HUES64 (cell line): ENCODE results near the gene ITPR3.
"Not testable (repeated sequence)": the region's sequence is repeated elsewhere in the genome, so short reads cannot be mapped to it uniquely, and the experiment has no call there.

Experiments
- H3K27ac ChIP-seq: 2 replicates; pipeline ENCODE4 v1.7.0; 2013; ENCODE audit warnings: low read depth, low read length, inconsistent platforms
- H3K27me3 ChIP-seq: 2 replicates; pipeline ENCODE4 v1.6.1; 2013; ENCODE audit warnings: mild to moderate bottlenecking, low read length; ENCODE audit not compliant: insufficient read depth
- H3K36me3 ChIP-seq: 2 replicates; pipeline ENCODE4 v1.6.1; 2013; ENCODE audit warnings: mild to moderate bottlenecking, low read length; ENCODE audit not compliant: insufficient read depth
- H3K4me1 ChIP-seq: 2 replicates; pipeline ENCODE4 v1.6.1; 2013; ENCODE audit warnings: mild to moderate bottlenecking, low read length, moderate library complexity; ENCODE audit not compliant: insufficient read depth
- H3K4me3 ChIP-seq: 2 replicates; pipeline ENCODE4 v1.5.1; 2013; ENCODE audit warnings: mild to moderate bottlenecking, low read length, moderate library complexity
- H3K9ac ChIP-seq: 2 replicates; pipeline ENCODE4 v1.6.1; 2013; ENCODE audit warnings: mild to moderate bottlenecking, low read depth, low read length
- H3K9me3 ChIP-seq: 2 replicates; pipeline ENCODE4 v1.6.1; 2013; ENCODE audit warnings: low read depth, low read length; ENCODE audit not compliant: insufficient read depth
- WGBS: fragments of 150-250, 120-280 bp; methylation state at CpG from one replicate; pipeline ENCODE4 v1.1.7; 2013; ENCODE audit warnings: missing lambda C conversion rate; 5-methylcytosine and 5-hydroxymethylcytosine counted together

Gene ITPR3

DNA sequence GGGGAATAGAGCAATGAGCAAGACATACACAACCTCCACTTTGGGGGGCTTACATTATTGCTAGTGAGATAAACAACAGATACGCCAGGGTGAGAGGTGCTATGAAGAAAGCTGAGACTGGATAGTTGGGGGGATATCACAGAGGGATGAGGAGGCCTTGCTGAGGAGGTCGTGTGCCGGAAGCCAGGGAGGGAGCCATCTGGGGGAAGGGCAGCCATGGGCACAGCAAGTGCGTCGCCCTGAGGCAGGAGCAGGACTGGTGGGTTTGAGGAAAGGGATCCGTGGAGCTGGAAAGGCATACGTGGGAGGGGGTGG, 28.9 kb upstream of the ITPR3 start:
- no peak overlapping the region for H3K4me3 ChIP-seq
- no peak overlapping the region for H3K9ac ChIP-seq
- H3K9me3 ChIP-seq: no peaks in the 10 kb centered on the region
- WGBS: 74% methylated on average over 7 of the region's 7 CpGs
- no peak overlapping the region for H3K27ac ChIP-seq
- H3K27me3 ChIP-seq: peaks cover 4% of the 10 kb centered on the region; the same call in 1 of the 2 replicates
- peaks cover 25% of the 10 kb centered on the region for H3K4me1 ChIP-seq
- no peaks in the 10 kb centered on the region for H3K36me3 ChIP-seq

- Histone ChIP-seq H3K27me3 (peaks cover 4% of the 10 kb centered on the region; the same call in 1 of the 2 replicates), H3K4me3 (peak overlapping the region; percentile 43), H3K4me1 (peaks cover 25% of the 10 kb centered on the region), H3K9me3 (no peaks in the 10 kb centered on the region), H3K9ac (no peak overlapping the region), H3K27ac (no peak overlapping the region), H3K36me3 (no peaks in the 10 kb centered on the region)
- whole genome bisulfite sequencing: 17% methylated on average over 57 of the region's 57 CpGs
Observed at GRCh38 chr6:33592595-33593413, 28.3 kb upstream of the ITPR3 start.

GRCh38 chr6:33593414-33593727, 27.8 kb upstream of the ITPR3 start:
- Histone ChIP-seq H3K9me3 (no peaks in the 10 kb centered on the region), H3K4me3 (peak overlapping the region; percentile 43), H3K4me1 (peaks cover 25% of the 10 kb centered on the region), H3K27ac (no peak overlapping the region), H3K36me3 (no peaks in the 10 kb centered on the region), H3K27me3 (peaks cover 4% of the 10 kb centered on the region; the same call in 1 of the 2 replicates), H3K9ac (no peak overlapping the region)
- 34% methylated on average over 4 of the region's 4 CpGs for WGBS

GRCh38 chr6:33595001-33595846, 25.9 kb upstream of the ITPR3 start:
- H3K9me3 ChIP-seq: no peaks in the 10 kb centered on the region
- no peak overlapping the region for H3K9ac ChIP-seq
- peaks cover 4% of the 10 kb centered on the region; the same call in 1 of the 2 replicates for H3K27me3 ChIP-seq
- peaks cover 19% of the 10 kb centered on the region for H3K4me1 ChIP-seq
- H3K27ac ChIP-seq: no peak overlapping the region
- no peaks in the 10 kb centered on the region for H3K36me3 ChIP-seq
- 87% methylated on average over 18 of the region's 18 CpGs for WGBS
- H3K4me3 ChIP-seq: no peak overlapping the region

GRCh38 chr6:33596894-33597293, 24.2 kb upstream of the ITPR3 start:
- WGBS: 89% methylated on average over 5 of the region's 5 CpGs
- not testable (repeated sequence) for H3K4me3 ChIP-seq, H3K27ac ChIP-seq, H3K9me3 ChIP-seq, H3K9ac ChIP-seq, H3K4me1 ChIP-seq, H3K27me3 ChIP-seq, H3K36me3 ChIP-seq

GRCh38 chr6:33597551-33598322, 23.4 kb upstream of the ITPR3 start:
- Histone ChIP-seq H3K4me3 (no peak overlapping the region), H3K27ac (no peak overlapping the region), H3K4me1 (peaks cover 9% of the 10 kb centered on the region), H3K9ac (no peak overlapping the region), H3K9me3 (no peaks in the 10 kb centered on the region), H3K27me3 (peaks cover 4% of the 10 kb centered on the region; the same call in 1 of the 2 replicates), H3K36me3 (no peaks in the 10 kb centered on the region)
- 89% methylated on average over 4 of the region's 4 CpGs for WGBS

DNA sequence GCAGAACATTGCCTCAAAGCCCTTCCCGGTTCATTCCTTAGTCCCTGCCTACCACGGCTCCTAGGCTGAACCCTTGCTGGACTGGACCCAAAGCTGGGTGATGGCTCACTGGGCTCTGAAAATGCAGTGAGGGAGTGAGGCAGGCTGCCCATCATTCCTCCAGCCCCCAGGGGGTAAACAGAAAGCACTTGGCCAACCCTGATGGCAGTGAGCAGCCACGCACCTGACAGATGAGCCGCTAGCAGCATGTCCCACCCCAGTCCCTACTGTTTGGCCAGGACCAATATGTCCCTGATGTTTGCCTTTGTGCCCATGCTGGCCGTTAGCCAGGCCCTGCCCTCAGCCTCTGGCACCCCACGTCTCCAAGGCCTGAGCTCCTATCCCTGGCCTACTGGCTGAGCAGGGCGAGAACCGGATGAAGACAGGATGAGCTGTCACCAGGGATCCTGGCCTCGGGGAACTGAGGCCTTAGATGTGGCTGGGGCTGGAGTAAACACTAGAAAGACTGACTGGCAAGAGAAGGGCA, 21.6 kb upstream of the ITPR3 start:
- Histone ChIP-seq H3K9ac (no peak overlapping the region), H3K9me3 (no peaks in the 10 kb centered on the region), H3K27ac (no peak overlapping the region), H3K36me3 (no peaks in the 10 kb centered on the region), H3K27me3 (no peaks in the 10 kb centered on the region), H3K4me3 (no peak overlapping the region), H3K4me1 (peaks cover 5% of the 10 kb centered on the region; the same call in 1 of the 2 replicates)
- WGBS: 80% methylated on average over 9 of the region's 9 CpGs

GRCh38 chr6:33600761-33601160, 20.4 kb upstream of the ITPR3 start:
- no peaks in the 10 kb centered on the region for H3K4me1 ChIP-seq
- no peak overlapping the region for H3K27ac ChIP-seq
- no peaks in the 10 kb centered on the region for H3K36me3 ChIP-seq
- H3K9me3 ChIP-seq: no peaks in the 10 kb centered on the region
- WGBS: 90% methylated on average over 6 of the region's 6 CpGs
- no peak overlapping the region for H3K4me3 ChIP-seq
- no peaks in the 10 kb centered on the region for H3K27me3 ChIP-seq
- no peak overlapping the region for H3K9ac ChIP-seq

DNA sequence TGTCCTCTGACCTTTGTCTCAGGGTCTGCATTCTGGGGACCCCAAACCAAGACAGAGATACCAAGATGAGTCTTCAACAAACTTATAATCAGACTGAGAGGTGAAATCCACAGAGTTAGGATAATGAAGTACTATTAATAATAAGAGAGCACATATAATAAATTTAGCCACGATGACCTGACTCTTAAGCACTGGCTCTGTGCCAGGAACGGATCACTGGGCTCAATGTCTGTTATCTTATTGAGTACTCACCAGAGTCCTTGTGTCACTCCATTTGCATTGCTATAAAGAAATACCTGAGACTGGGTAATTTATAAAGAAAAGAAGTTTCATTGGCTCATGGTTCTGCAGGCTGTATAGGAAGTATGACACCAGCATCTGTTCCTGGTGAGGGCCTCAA, 18.9 kb upstream of the ITPR3 start:
- no peak overlapping the region for H3K9ac ChIP-seq
- H3K27ac ChIP-seq: no peak overlapping the region
- H3K27me3 ChIP-seq: no peaks in the 10 kb centered on the region
- WGBS: 96% methylated on average over 2 of the region's 2 CpGs
- peaks cover 7% of the 10 kb centered on the region for H3K4me1 ChIP-seq
- no peaks in the 10 kb centered on the region for H3K36me3 ChIP-seq
- no peak overlapping the region for H3K4me3 ChIP-seq
- H3K9me3 ChIP-seq: no peaks in the 10 kb centered on the region

- WGBS: 91% methylated on average over 4 of the region's 4 CpGs
Observed at GRCh38 chr6:33604941-33605854, 15.9 kb upstream of the ITPR3 start.

More at GRCh38 chr6:33604941-33605854, 15.9 kb upstream of the ITPR3 start:
- H3K27ac ChIP-seq: no peak overlapping the region
- no peaks in the 10 kb centered on the region for H3K27me3 ChIP-seq
- peaks cover 23% of the 10 kb centered on the region for H3K4me1 ChIP-seq
- H3K9me3 ChIP-seq: no peaks in the 10 kb centered on the region
- no peak overlapping the region for H3K9ac ChIP-seq
- no peak overlapping the region for H3K4me3 ChIP-seq
- no peaks in the 10 kb centered on the region for H3K36me3 ChIP-seq
